OCI-LY1 (cell line): ENCODE data around the gene SNX8.

ENCODE experiments used
- H2AFZ ChIP-seq: fragments of 200-600 bp; sonication (generic), shearing (Covaris generic); 2 replicates; pipeline ENCODE4 v1.6.0; 2014; ENCODE audit warnings: antibody characterized with exemption, mild to moderate bottlenecking, low read length
- H3F3A ChIP-seq: fragments of 200-600 bp; sonication (generic), shearing (Covaris generic); 2 replicates; pipeline ENCODE4 v1.6.0; 2014; ENCODE audit warnings: mild to moderate bottlenecking, antibody characterized with exemption, low read length, moderate library complexity; ENCODE audit not compliant: insufficient read depth
- H3K27ac ChIP-seq: fragments of 200-600 bp; sonication (generic); 2 replicates; pipeline ENCODE4 v1.5.1; 2014; ENCODE audit warnings: low read length, mixed run types, mild to moderate bottlenecking, low read depth; ENCODE audit not compliant: poor library complexity, severe bottlenecking
- H3K27me3 ChIP-seq: fragments of 200-600 bp; sonication (generic); 2 replicates; pipeline ENCODE4 v1.6.0; 2014; ENCODE audit warnings: antibody characterized with exemption, mild to moderate bottlenecking, low read length, moderate library complexity; ENCODE audit not compliant: insufficient read depth
- H3K36me3 ChIP-seq: fragments of 200-600 bp; sonication (generic); 2 replicates; pipeline ENCODE4 v1.6.1; 2014; ENCODE audit warnings: mild to moderate bottlenecking, antibody characterized with exemption, low read length, moderate library complexity, mixed read lengths; ENCODE audit not compliant: insufficient read depth
- H3K4me1 ChIP-seq: fragments of 200-600 bp; sonication (generic); 2 replicates; pipeline ENCODE4 v1.5.1; 2014; ENCODE audit warnings: mild to moderate bottlenecking, low read length, moderate library complexity; ENCODE audit not compliant: insufficient read depth, severe bottlenecking
- H3K4me2 ChIP-seq: fragments of 200-600 bp; sonication (generic), shearing (Covaris generic); 2 replicates; pipeline ENCODE4 v1.6.1; 2014; ENCODE audit warnings: low read length
- H3K4me3 ChIP-seq: fragments of 200-600 bp; sonication (generic); 2 replicates; pipeline ENCODE4 v1.5.1; 2014; ENCODE audit warnings: low read length, low read depth, mild to moderate bottlenecking, mixed read lengths; ENCODE audit not compliant: poor library complexity, severe bottlenecking
- H3K79me2 ChIP-seq: fragments of 200-600 bp; shearing (Covaris generic); 2 replicates; pipeline ENCODE4 v1.6.1; 2016; ENCODE audit warnings: mixed run types, low read length, mixed read lengths; ENCODE audit not compliant: insufficient read depth
- H3K9ac ChIP-seq: fragments of 200-600 bp; sonication (generic), shearing (Covaris generic); 2 replicates; pipeline ENCODE4 v1.6.1; 2014; ENCODE audit warnings: mild to moderate bottlenecking, low read length, mixed read lengths
- H3K9me2 ChIP-seq: fragments of 200-600 bp; sonication (generic), shearing (Covaris generic); 2 replicates; pipeline ENCODE4 v1.6.1; 2014; ENCODE audit warnings: low read depth, mild to moderate bottlenecking, low read length, mixed read lengths
- H3K9me3 ChIP-seq: fragments of 200-600 bp; shearing (Covaris generic); 2 replicates; pipeline ENCODE4 v1.6.1; 2014; ENCODE audit warnings: low read length, mixed read lengths
- H4K20me1 ChIP-seq: fragments of 200-600 bp; sonication (generic), shearing (Covaris generic); 2 replicates; pipeline ENCODE4 v1.6.0; 2016; ENCODE audit warnings: mild to moderate bottlenecking, low read length; ENCODE audit not compliant: insufficient read depth
- CTCF ChIP-seq: fragments of 200-600 bp; sonication (generic), shearing (Covaris generic); IDR thresholded peaks from 2 replicates; pipeline ENCODE4 v1.5.1; 2017; ENCODE audit warnings: mild to moderate bottlenecking, antibody characterized with exemption, low read length, moderate library complexity, mixed read lengths
- EZH2 ChIP-seq: fragments of 200-600 bp; sonication (generic), shearing (Covaris generic); IDR thresholded peaks from 2 replicates; pipeline ENCODE4 v1.8.0; 2017; ENCODE audit warnings: borderline replicate concordance, mixed run types, mild to moderate bottlenecking, antibody characterized with exemption, low read length, moderate library complexity, mixed read lengths

Gene SNX8

GRCh38 chr7:2227699-2228098, 86.5 kb downstream of the SNX8 start:
- TF ChIP-seq CTCF, result no peak
- TF ChIP-seq EZH2, result no peak
- Histone ChIP-seq H4K20me1 (no peaks in the 10 kb centered on the region), H3K27me3 (no peaks in the 10 kb centered on the region), H3K27ac (no peak overlapping the region), H3K4me1 (peaks cover 16% of the 10 kb centered on the region), H3K9me2 (no peaks in the 10 kb centered on the region), H3K4me2 (no peak overlapping the region), H3K79me2 (peaks cover 18% of the 10 kb centered on the region), H3K36me3 (peaks cover 68% of the 10 kb centered on the region), H3F3A (no peaks in the 10 kb centered on the region), H3K9ac (no peak overlapping the region), H3K4me3 (no peak overlapping the region), H3K9me3 (no peaks in the 10 kb centered on the region), H2AFZ (no peak overlapping the region)

- Histone ChIP-seq H3K4me1 (peaks cover 7% of the 10 kb centered on the region), H3K36me3 (peaks cover 80% of the 10 kb centered on the region), H3K4me2 (no peak overlapping the region), H3K9ac (no peak overlapping the region), H3K79me2 (peaks cover 6% of the 10 kb centered on the region; the same call in 1 of the 2 replicates), H3F3A (no peaks in the 10 kb centered on the region), H3K9me2 (no peaks in the 10 kb centered on the region), H3K9me3 (no peaks in the 10 kb centered on the region), H4K20me1 (no peaks in the 10 kb centered on the region), H3K4me3 (no peak overlapping the region), H3K27ac (no peak overlapping the region), H3K27me3 (no peaks in the 10 kb centered on the region), H2AFZ (no peak overlapping the region)
- TF ChIP-seq EZH2 (no peak), CTCF (no peak)
Measured at GRCh38 chr7:2225830-2226229, 88.4 kb downstream of the SNX8 start.

GRCh38 chr7:2225336-2225735, 88.9 kb downstream of the SNX8 start:
- Histone ChIP-seq H3K9me3 (no peaks in the 10 kb centered on the region), H3K4me1 (peaks cover 4% of the 10 kb centered on the region), H3K9ac (no peak overlapping the region), H3K4me2 (no peak overlapping the region), H3F3A (no peaks in the 10 kb centered on the region), H3K27ac (no peak overlapping the region), H3K4me3 (no peak overlapping the region), H4K20me1 (no peaks in the 10 kb centered on the region), H3K27me3 (no peaks in the 10 kb centered on the region), H3K79me2 (peaks cover under 1% of the 10 kb centered on the region; the same call in 1 of the 2 replicates), H2AFZ (no peak overlapping the region), H3K36me3 (peaks cover 81% of the 10 kb centered on the region), H3K9me2 (no peaks in the 10 kb centered on the region)
- no peak for TF ChIP-seq EZH2
- no peak for TF ChIP-seq CTCF
